Left lung (tissue), 10 donors: Measurements from ENCODE around the gene ARHGEF28. TPM values are rescaled to one million over a fixed set of nuclear protein-coding genes. Genes with fewer than 3 reads are reported as not detected.
A peak's percentile ranks its signal among the peaks of the same experiment; 100 is the strongest.

Experiments used
- ATAC-seq: fragments of 200-7000 bp; cut with Tn5 transposase; one replicate; pipeline ENCODE4 v1.9.1; 2020; ENCODE audit warnings: moderate library complexity
- DNase-seq, 4 donors: peaks; one replicate each; pipeline ENCODE4 v3.0.0-alpha.2; 2013 to 2020
- H3K27ac ChIP-seq, 2 donors: fragments of 200-600 bp; sonication (generic) in 1 of 2; one replicate each; pipeline versions ENCODE4 v1.5.0 to v1.8.0; 2020 to 2021
- H3K27me3 ChIP-seq, 2 donors: fragments of 200-600 bp; sonication (generic) in 1 of 2; one replicate each; pipeline versions ENCODE4 v1.5.0 to v1.8.0; 2020 to 2021
- H3K36me3 ChIP-seq, 2 donors: fragments of 200-600 bp; sonication (generic) in 1 of 2; one replicate each; pipeline versions ENCODE4 v1.5.0 to v1.8.0; 2020 to 2021
- H3K4me1 ChIP-seq, 2 donors: fragments of 200-600 bp; one replicate each; pipeline ENCODE4 v1.8.0; 2021
- H3K4me3 ChIP-seq, 2 donors: fragments of 200-600 bp; sonication (generic) in 1 of 2; one replicate each; pipeline versions ENCODE4 v1.5.0 to v1.8.0; 2020 to 2021; ENCODE audit warnings: mild to moderate bottlenecking in 1 of 2
- H3K9me3 ChIP-seq, 2 donors: fragments of 200-600 bp; sonication (generic) in 1 of 2; one replicate each; pipeline versions ENCODE4 v1.5.0 to v1.8.0; 2020 to 2021
- intact Hi-C, 2 donors: fragments of 100-400 bp; cut with DNase I; formaldehyde crosslinking; loops; one replicate each; pipeline versions ENCODE4 v1.11.2 to v1.14.2; 2022
- polyA plus RNA-seq, 6 donors: library from polyadenylated mRNA; unstranded; fragments of 120-200 nt; gene quantifications; one replicate each; pipeline ENCODE4 v1.2.1, GENCODE V29; 2013; ENCODE audit not compliant: insufficient read length in 6 of 6
- total RNA-seq, 2 donors: library from RNA; stranded (reverse); fragmentation: NEBNext Ultra II Directional; extraction: Animal tissue kit (Norgen Biotek cat#: 25700); gene quantifications; one replicate each; pipeline ENCODE4 v1.2.1, GENCODE V29; 2021
- TF ChIP-seq, protein P1 (sequence below), 2 donors: fragments of 200-600 bp; sonication (generic) in 1 of 2; IDR thresholded peaks; one replicate each; pipeline versions ENCODE4 v1.5.0 to v1.8.0; 2021; ENCODE audit warnings: antibody characterized with exemption in 2 of 2
- donor health status: DM: no; HTN: yes; CAD: no.
- donor health status: DM: no; HTN: no; CAD: no.

ARHGEF28 gene
- total and polyA plus RNA-seq, 8 donors = 8.4 to 16.4 (median 10.3) TPM

GRCh38 chr5:73909474-73909873 lies 283.5 kb downstream of the ARHGEF28 start:
- H3K4me1 ChIP-seq = no peaks in the 10 kb centered on the region
- ATAC-seq (no peak), DNase-seq (peak in 1 of 4 donors; percentile 76)
- H3K27ac ChIP-seq = no peak overlapping the region
- H3K4me3 ChIP-seq = no peak overlapping the region
- peaks cover 0 to 5% of the 10 kb centered on the region in 2 donors for H3K36me3 ChIP-seq
- intact Hi-C loops = loop anchor here in 1 of 2 donors (10.0 kb wide), 1 partner anchor 745 kb away; no protein-coding TSS in a partner anchor
- no peaks in the 10 kb centered on the region for H3K9me3 ChIP-seq
- TF ChIP-seq, protein P1, sequence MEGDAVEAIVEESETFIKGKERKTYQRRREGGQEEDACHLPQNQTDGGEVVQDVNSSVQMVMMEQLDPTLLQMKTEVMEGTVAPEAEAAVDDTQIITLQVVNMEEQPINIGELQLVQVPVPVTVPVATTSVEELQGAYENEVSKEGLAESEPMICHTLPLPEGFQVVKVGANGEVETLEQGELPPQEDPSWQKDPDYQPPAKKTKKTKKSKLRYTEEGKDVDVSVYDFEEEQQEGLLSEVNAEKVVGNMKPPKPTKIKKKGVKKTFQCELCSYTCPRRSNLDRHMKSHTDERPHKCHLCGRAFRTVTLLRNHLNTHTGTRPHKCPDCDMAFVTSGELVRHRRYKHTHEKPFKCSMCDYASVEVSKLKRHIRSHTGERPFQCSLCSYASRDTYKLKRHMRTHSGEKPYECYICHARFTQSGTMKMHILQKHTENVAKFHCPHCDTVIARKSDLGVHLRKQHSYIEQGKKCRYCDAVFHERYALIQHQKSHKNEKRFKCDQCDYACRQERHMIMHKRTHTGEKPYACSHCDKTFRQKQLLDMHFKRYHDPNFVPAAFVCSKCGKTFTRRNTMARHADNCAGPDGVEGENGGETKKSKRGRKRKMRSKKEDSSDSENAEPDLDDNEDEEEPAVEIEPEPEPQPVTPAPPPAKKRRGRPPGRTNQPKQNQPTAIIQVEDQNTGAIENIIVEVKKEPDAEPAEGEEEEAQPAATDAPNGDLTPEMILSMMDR (IDR thresholded peaks at IDR 0.05) = no peak
- H3K27me3 ChIP-seq = no peaks in the 10 kb centered on the region

- Histone ChIP-seq H3K27me3 (no peaks in the 10 kb centered on the region), H3K36me3 (peaks cover 0 to 5% of the 10 kb centered on the region in 2 donors), H3K4me3 (no peak overlapping the region), H3K9me3 (no peaks in the 10 kb centered on the region), H3K4me1 (no peaks in the 10 kb centered on the region), H3K27ac (no peak overlapping the region)
- ATAC-seq (no peak), DNase-seq (no peak)
- intact Hi-C loops = no loop called here
- TF ChIP-seq, protein P1 (IDR thresholded peaks at IDR 0.05) = no peak
Observed at GRCh38 chr5:73911761-73912393, 285.9 kb downstream of the ARHGEF28 start.

DNA sequence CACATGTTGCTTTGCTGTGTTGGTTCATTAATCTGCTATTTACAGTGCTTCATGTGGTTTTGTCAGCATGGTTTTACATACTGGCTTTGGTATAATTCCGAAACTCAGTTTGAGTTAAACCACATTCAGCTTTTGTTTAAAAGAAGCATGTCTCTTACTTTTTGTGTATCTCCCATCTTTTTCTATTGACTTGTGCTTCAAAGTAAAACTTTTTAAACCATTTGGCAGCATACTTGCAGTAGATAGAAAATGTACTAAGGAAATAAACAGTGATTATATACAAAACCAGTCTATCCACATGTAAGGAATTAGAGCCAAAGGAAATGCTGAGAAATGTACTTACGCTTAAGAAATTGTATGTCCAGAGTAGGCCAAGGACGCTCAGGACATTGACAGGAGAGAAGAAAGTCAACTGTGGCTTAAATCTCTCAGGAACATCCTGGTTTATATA lies 286.9 kb downstream of the ARHGEF28 start:
- H3K9me3 ChIP-seq = no peaks in the 10 kb centered on the region
- peak overlapping the region in 1 of 2 donors; percentile 10 for H3K27ac ChIP-seq
- no peaks in the 10 kb centered on the region for H3K4me1 ChIP-seq
- intact Hi-C loops = no loop called here
- no peak overlapping the region for H3K4me3 ChIP-seq
- H3K27me3 ChIP-seq = no peaks in the 10 kb centered on the region
- H3K36me3 ChIP-seq = peaks cover 0 to 5% of the 10 kb centered on the region in 2 donors
- TF ChIP-seq, protein P1 (IDR thresholded peaks at IDR 0.05) = no peak
- ATAC-seq = no peak
- DNase-seq = no peak

- H3K36me3 ChIP-seq = peaks cover 0 to 5% of the 10 kb centered on the region in 2 donors
- H3K4me3 ChIP-seq = no peak overlapping the region
- no peaks in the 10 kb centered on the region for H3K4me1 ChIP-seq
- DNase-seq (no peak), ATAC-seq (no peak)
- H3K27ac ChIP-seq = no peak overlapping the region
- intact Hi-C loops = no loop called here
- TF ChIP-seq, protein P1 (IDR thresholded peaks at IDR 0.05) = no peak
- H3K9me3 ChIP-seq = no peaks in the 10 kb centered on the region
- H3K27me3 ChIP-seq = no peaks in the 10 kb centered on the region
Observed at GRCh38 chr5:73913971-73914370, 288.0 kb downstream of the ARHGEF28 start.

DNA sequence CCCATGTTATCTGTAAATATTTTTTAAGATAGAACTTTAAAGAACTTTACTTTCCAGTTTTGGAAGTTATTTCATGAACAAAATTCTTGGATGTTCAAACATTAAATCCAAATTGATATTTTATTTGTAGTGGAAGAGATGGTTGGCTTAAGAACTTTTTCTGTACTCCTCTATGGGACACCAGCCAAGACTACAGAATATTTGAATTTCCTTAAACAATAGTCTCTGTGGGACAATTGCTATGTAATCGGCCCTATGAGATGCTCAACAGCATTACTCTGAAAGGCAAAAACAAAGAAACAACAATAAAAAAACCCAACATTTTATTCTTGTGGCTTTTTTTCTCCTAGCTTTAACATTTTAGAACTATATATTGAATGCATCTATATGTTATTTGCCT lies 289.3 kb downstream of the ARHGEF28 start:
- TF ChIP-seq, protein P1 (IDR thresholded peaks at IDR 0.05) = no peak
- Histone ChIP-seq H3K9me3 (no peaks in the 10 kb centered on the region), H3K4me3 (no peak overlapping the region), H3K4me1 (no peaks in the 10 kb centered on the region), H3K27me3 (no peaks in the 10 kb centered on the region), H3K27ac (no peak overlapping the region), H3K36me3 (no peaks in the 10 kb centered on the region)
- DNase-seq (no peak), ATAC-seq (no peak)
- intact Hi-C loops = no loop called here
